ENCODE measurements around the gene FSHB. TPM values are rescaled to one million over a fixed set of nuclear protein-coding genes. Genes with fewer than 3 reads are reported as not detected.

Gene FSHB
- total RNA-seq, 1 donor from 2014 or later: not detected

GRCh38 chr11:30203850-30204249 lies 27.0 kb upstream of the FSHB start:
- no peak for DNase-seq
- no peak for TF ChIP-seq CTCF (IDR thresholded peaks at IDR 0.05)
- Histone ChIP-seq H3K36me3 (no peaks in the 10 kb centered on the region), H3K9me3 (no peaks in the 10 kb centered on the region), H3K4me1 (no peaks in the 10 kb centered on the region), H3K4me3 (no peak overlapping the region), H3K27ac (no peak overlapping the region), H3K27me3 (ENCODE audit: low read depth) (no peaks in the 10 kb centered on the region)
- intact Hi-C loops (cut with DNase I): no loop called here
- no peak for ATAC-seq

- intact Hi-C loops (cut with DNase I): no loop called here
- H3K4me3 ChIP-seq: no peak overlapping the region
- H3K4me1 ChIP-seq: no peaks in the 10 kb centered on the region
- H3K36me3 ChIP-seq: no peaks in the 10 kb centered on the region
- H3K9me3 ChIP-seq: no peaks in the 10 kb centered on the region
- TF ChIP-seq CTCF (IDR thresholded peaks at IDR 0.05): no peak
- no peaks in the 10 kb centered on the region for H3K27me3 ChIP-seq (ENCODE audit: low read depth)
- ATAC-seq (no peak), DNase-seq (no peak)
- no peak overlapping the region for H3K27ac ChIP-seq
These were observed 24.4 kb upstream of the FSHB start for GRCh38 chr11:30206249-30206996.

- intact Hi-C loops (cut with DNase I): no loop called here
These were observed 20.5 kb upstream of the FSHB start for GRCh38 chr11:30210357-30210756.

DNA sequence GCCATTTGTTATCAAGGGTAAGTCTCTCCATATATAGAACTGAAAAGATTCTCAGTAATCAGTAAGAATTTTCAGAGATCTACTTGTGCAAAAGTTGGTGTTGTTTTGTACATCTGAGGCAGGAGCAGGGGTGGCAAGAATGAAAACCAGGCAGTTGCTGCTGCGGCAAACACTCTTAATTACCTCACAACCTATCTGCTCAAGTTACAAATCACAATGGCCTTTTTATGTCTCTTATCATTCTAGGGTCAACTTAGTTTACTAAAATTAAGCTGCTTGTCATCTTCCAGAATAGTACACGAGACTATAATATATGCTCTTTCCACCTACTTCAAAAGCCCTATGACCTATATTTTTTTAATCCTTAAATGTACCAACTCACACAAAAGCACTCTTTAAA lies 14.3 kb upstream of the FSHB start:
- intact Hi-C loops (cut with DNase I): no loop called here
- ATAC-seq: no peak
- H3K27me3 ChIP-seq (ENCODE audit: low read depth): no peaks in the 10 kb centered on the region

More at GRCh38 chr11:30210357-30210756, 20.5 kb upstream of the FSHB start:
- H3K4me1 ChIP-seq: no peaks in the 10 kb centered on the region
- no peaks in the 10 kb centered on the region for H3K9me3 ChIP-seq
- DNase-seq (no peak), ATAC-seq (no peak)
- no peak overlapping the region for H3K4me3 ChIP-seq
- H3K36me3 ChIP-seq: no peaks in the 10 kb centered on the region
- no peak for TF ChIP-seq CTCF (IDR thresholded peaks at IDR 0.05)
- no peak overlapping the region for H3K27ac ChIP-seq
- H3K27me3 ChIP-seq (ENCODE audit: low read depth): no peaks in the 10 kb centered on the region

GRCh38 chr11:30218278-30218677 lies 12.5 kb upstream of the FSHB start:
- intact Hi-C loops (cut with DNase I): no loop called here
- ATAC-seq: no peak

More for the DNA sequence above, 14.3 kb upstream of the FSHB start:
- no peak for TF ChIP-seq CTCF (IDR thresholded peaks at IDR 0.05)
- Histone ChIP-seq H3K4me3 (no peak overlapping the region), H3K27ac (no peak overlapping the region), H3K9me3 (no peaks in the 10 kb centered on the region), H3K4me1 (no peaks in the 10 kb centered on the region), H3K36me3 (no peaks in the 10 kb centered on the region)
- no peak for DNase-seq

More at GRCh38 chr11:30218278-30218677, 12.5 kb upstream of the FSHB start:
- no peak for DNase-seq
- no peaks in the 10 kb centered on the region for H3K9me3 ChIP-seq
- no peaks in the 10 kb centered on the region for H3K36me3 ChIP-seq
- no peaks in the 10 kb centered on the region for H3K4me1 ChIP-seq
- no peak overlapping the region for H3K27ac ChIP-seq
- H3K4me3 ChIP-seq: no peak overlapping the region
- TF ChIP-seq CTCF (IDR thresholded peaks at IDR 0.05): no peak
- H3K27me3 ChIP-seq (ENCODE audit: low read depth): no peaks in the 10 kb centered on the region
